Activated naive CD4-positive, alpha-beta T cell treated with anti-CD3 and anti-CD28 coated beads for 36 hours (primary cell): ENCODE measurements around the gene TMEM167B. TPM values are rescaled to one million over a fixed set of nuclear protein-coding genes. Genes with fewer than 3 reads are reported as not detected.

Experiments
- total RNA-seq, 2 experiments: library from RNA; stranded (reverse); gene quantifications; one replicate each; pipeline ENCODE4 v1.2.3, GENCODE V29; 2021

The TMEM167B gene
- total RNA-seq, 2 experiments from 2014 or later = 35.0 to 37.6 TPM

Other genes starting within 250 kb of the TMEM167B start
- gene AKNAD1, start 233.7 kb upstream of the TMEM167B start, total RNA-seq = not detected
- gene GPSM2, start 213.8 kb upstream of the TMEM167B start, total RNA-seq = 10 to 100 TPM; 15.9 to 19.3 TPM
- 10 to 100 TPM; 14.3 to 15.2 TPM for gene CLCC1, start 127.3 kb upstream of the TMEM167B start, total RNA-seq
- 1 to 10 TPM; 8.2 to 8.4 TPM for gene WDR47, start 48.7 kb upstream of the TMEM167B start, total RNA-seq
- gene TAF13, start 14.8 kb upstream of the TMEM167B start, total RNA-seq = 10 to 100 TPM; 20.1 to 23.7 TPM
- 1 to 10 TPM; 4.4 to 5.4 TPM for gene ELAPOR1, start 23.4 kb downstream of the TMEM167B start, total RNA-seq
- 100 to 1,000 TPM; 363 TPM for gene SARS1, start 123.2 kb downstream of the TMEM167B start, total RNA-seq
- gene CELSR2, start 158.8 kb downstream of the TMEM167B start, total RNA-seq = 1 to 10 TPM; 1.1 to 1.2 TPM
- gene PSRC1, start 192.4 kb downstream of the TMEM167B start, total RNA-seq = 10 to 100 TPM; 19.3 to 21.5 TPM
- not detected for gene MYBPHL, start 216.2 kb downstream of the TMEM167B start, total RNA-seq